RWPE1 (cell line): Measurements from ENCODE around the gene IFITM5.
"Not testable (repeated sequence)": the region's sequence is repeated elsewhere in the genome, so short reads cannot be mapped to it uniquely, and the experiment has no call there.

Experiments used
- CTCF ChIA-PET: fragments of 350-600 bp; sonication (Branson Sonifier 250); formaldehyde crosslinking; extraction: SDS; loops from one replicate; lab custom pipeline; 2021; lab: Yijun Ruan, JAX
- POLR2A ChIA-PET: fragments of 400-600 bp; formaldehyde crosslinking; extraction: SDS; loops from one replicate; lab custom pipeline; 2020; ENCODE audit warnings: antibody characterized with exemption; ENCODE audit not compliant: low non-redundant PET; lab: Yijun Ruan, JAX
- DNase-seq: peaks from one replicate; pipeline ENCODE4 v3.0.0; 2012; ENCODE audit warnings: low spot score
- H3K27ac ChIP-seq: fragments of 450-650 bp; 2 replicates; pipeline ENCODE4 v1.5.1; 2017
- TF ChIP-seq, protein P1 (sequence below): fragments of 450-650 bp; conservative IDR thresholded peaks from 2 replicates; pipeline ENCODE4 v1.5.1; 2017; ENCODE audit warnings: low read depth, mild to moderate bottlenecking

IFITM5 gene

DNA sequence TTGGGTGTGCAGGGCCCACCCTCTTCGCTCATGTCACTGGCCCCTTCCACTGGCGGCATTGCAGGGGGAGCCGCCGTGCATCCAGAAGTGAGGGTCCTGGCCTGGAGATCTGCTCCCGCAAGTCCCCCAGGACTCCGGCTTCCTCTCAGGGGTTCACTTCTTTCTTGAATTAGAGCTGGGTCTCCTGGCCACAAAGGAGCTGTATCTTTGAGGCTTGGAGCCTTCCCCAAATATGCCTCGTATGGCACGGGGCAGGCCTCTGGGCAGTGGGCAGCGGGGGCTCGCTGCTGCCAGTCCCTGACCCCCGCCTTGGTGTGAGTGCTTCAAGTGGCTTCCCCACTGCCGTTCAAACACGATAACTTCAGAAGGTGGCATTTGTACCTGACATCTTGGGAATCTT, 28.7 kb upstream of the IFITM5 start:
- CTCF ChIA-PET, result no interaction called here
- no peak overlapping the region for H3K27ac ChIP-seq
- TF ChIP-seq, protein P1, sequence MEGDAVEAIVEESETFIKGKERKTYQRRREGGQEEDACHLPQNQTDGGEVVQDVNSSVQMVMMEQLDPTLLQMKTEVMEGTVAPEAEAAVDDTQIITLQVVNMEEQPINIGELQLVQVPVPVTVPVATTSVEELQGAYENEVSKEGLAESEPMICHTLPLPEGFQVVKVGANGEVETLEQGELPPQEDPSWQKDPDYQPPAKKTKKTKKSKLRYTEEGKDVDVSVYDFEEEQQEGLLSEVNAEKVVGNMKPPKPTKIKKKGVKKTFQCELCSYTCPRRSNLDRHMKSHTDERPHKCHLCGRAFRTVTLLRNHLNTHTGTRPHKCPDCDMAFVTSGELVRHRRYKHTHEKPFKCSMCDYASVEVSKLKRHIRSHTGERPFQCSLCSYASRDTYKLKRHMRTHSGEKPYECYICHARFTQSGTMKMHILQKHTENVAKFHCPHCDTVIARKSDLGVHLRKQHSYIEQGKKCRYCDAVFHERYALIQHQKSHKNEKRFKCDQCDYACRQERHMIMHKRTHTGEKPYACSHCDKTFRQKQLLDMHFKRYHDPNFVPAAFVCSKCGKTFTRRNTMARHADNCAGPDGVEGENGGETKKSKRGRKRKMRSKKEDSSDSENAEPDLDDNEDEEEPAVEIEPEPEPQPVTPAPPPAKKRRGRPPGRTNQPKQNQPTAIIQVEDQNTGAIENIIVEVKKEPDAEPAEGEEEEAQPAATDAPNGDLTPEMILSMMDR, result no peak
- POLR2A ChIA-PET, result no interaction called here
- no peak for DNase-seq

DNA sequence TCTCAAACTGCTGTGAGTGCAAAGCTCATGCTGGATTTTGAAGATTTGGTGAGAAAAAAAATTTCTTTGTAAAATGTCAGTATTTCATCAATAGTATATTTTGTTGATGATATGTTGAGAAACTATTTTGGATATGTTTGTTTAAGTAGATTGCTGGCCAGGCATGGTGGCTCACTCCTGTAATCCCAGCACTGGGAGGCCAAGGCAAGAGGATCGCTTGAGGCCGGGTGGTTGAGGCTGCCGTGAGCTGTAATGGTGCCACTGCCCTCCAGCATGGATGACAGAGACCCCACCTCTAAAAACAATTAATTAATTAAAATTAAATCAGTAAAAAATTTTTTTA, 28.2 kb upstream of the IFITM5 start:
- CTCF ChIA-PET, result no interaction called here
- POLR2A ChIA-PET, result no interaction called here
- no peak for DNase-seq
- H3K27ac ChIP-seq, result no peak overlapping the region
- TF ChIP-seq, protein P1, result no peak

DNA sequence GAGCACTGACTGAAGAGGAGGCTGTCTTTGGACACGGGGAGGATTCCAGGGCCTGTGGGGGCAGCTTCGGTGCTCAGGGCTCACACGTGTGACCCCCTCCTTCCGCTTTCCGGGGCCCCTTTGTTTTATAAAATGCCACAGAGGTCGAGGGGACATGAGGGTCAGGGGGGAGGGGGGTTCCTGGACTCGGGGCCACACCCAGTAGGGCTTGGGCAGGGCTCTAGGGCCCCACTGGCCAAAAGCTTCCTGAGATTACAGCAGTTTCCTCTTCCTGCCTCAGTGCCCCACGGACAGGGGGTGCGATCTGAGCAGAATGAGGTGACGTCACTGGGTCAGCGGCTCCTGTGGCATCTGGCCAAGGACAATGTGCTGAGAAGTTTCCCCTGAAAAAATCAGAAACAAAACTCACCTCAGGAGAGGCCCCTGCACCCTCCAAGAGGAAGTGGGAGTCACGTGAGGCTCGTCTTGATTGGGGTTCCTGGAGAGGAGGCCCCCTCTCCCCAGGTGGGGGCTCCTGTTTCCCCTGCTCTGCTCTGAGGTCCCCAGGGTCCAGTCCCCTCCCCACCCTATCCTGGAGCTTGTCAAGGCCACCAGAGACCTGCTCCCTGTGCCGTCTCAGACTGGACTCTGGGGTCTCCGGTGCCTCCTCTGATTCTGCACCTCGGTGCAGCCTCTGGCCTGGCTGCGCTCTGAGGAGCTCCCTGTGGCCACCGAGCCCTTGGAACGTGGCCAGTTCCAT, 27.7 kb upstream of the IFITM5 start:
- ChIA-PET POLR2A (no interaction called here), CTCF (no interaction called here)
- H3K27ac ChIP-seq, result no peak overlapping the region
- TF ChIP-seq, protein P1, result no peak
- no peak for DNase-seq

DNA sequence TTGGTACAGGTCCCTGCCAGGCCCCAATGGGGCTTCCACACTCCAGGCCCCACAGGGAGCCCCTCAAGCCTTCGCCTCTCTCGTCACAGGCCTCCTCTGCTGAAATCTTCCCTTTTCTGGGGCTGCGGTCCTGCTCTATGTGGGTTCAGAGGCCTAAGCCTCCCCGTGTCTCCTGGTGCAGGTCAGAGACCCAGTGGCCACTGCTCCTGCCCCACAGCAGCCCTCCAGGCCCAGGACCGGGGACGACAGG, 27.2 kb upstream of the IFITM5 start:
- ChIA-PET CTCF (no interaction called here), POLR2A (no interaction called here)
- DNase-seq, result no peak
- H3K27ac ChIP-seq, result no peak overlapping the region
- TF ChIP-seq, protein P1, result no peak

DNA sequence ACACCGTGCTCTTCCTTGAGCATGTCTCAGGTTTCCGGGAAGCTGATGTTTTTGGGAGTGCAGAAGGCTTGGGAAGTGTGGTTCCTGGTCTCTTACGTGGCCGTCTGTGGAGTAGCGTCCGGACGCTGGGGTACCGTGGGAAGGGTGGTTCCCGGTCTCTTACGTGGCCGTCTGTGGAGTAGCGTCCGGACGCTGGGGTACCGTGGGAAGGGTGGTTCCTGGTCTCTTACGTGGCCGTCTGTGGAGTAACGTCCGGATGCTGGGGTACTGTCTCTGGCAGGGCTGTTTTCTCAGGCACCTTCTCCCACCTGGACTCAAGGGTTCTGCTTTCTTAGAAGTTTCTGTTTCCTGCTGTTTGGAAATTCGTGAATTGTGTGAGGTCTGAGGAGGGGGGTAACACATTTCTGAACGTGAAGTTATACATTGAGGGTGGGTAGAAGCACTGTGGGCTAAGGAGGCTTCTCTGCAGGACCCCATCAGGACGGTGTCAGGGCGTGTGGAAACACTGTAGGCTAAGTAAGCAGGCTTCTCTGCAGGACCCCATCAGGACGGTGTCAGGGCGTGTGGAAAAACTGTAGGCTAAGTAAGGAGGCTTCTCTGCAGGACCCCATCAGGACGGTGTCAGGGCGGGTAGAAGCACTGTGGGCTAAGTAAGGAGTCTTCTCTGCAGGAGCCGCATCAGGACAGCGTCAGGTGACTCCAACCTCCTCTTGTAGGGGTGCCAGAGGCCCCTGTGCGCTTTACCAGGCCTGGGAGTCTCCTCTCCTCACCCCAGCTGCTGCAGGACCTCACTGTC, 26.7 kb upstream of the IFITM5 start:
- POLR2A ChIA-PET, result no interaction called here
- TF ChIP-seq, protein P1, result no peak
- H3K27ac ChIP-seq, result no peak overlapping the region
- CTCF ChIA-PET, result no interaction called here
- DNase-seq, result no peak

DNA sequence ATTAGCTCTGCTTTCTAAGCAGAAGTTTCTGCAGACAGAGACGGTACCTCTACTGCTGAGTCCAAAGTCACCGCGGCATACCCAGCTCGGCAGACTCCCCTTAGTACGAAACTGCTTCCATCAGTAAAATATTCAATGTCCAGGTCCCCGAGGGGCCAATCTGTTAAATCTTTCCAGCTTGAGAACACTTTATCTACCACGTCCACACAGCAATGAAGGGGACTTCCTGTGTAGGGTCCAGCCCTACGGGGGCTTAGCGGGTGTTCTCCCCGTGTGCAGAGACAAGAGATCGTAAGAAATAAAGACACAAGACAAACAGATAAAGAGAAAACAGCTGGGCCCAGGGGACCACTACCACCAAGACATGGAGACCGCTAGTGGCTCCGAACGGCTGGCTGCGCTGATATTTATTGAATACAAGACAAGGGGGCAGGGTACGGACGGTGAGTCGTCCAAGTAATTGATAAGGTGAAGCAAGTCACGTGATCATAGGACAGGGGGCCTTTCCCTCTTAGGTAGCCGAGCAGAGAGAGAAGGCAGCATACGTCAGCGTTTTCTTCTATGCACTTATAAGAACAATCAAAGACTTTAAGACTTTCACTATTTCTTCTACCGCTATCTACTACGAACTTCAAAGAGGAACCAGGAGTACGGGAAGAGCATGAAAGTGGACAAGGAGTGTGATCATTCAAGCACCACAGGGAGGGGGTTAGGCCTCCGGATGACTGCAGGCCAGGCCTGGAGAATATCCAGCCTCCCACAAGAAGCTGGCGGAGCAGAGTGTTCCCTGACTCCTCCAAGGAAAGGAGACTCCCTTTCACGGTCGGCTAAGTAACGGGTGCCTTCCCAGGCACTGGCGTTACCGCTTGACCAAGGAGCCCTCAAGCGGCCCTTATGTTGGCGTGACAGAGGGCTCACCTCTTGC, 25.5 kb upstream of the IFITM5 start:
- H3K27ac ChIP-seq, CTCF ChIA-PET, POLR2A ChIA-PET, DNase-seq: not testable (repeated sequence)
